Panc1 (cell line): ENCODE measurements around the gene SERPINB13. TPM values are rescaled to one million over a fixed set of nuclear protein-coding genes. Genes with fewer than 3 reads are reported as not detected.

Experiments
- ATAC-seq: fragments of 200-7000 bp; cut with Tn5 transposase; 2 replicates; pipeline ENCODE4 v1.9.1; 2020; ENCODE audit warnings: mild to moderate bottlenecking, moderate library complexity
- Bru-seq: library from RNA; stranded (reverse); fragments of 400-500 nt; gene quantifications from one replicate; lab custom pipeline; 2021; lab: Mats Ljungman, UMichigan
- BruChase-seq, 2 experiments: library from RNA; stranded (reverse); fragments of 400-500 nt; gene quantifications; one replicate each; lab custom pipeline; 2021; lab: Mats Ljungman, UMichigan
- BruUV-seq: library from RNA; stranded (reverse); fragments of 400-500 nt; replicated peaks from 2 replicates; lab custom pipeline; 2021; lab: Mats Ljungman, UMichigan
- CTCF ChIA-PET: fragments of 300-600 bp; sonication (Branson Sonifier 250); formaldehyde crosslinking; loops from one replicate; lab custom pipeline; 2022; ENCODE audit warnings: antibody characterized with exemption; lab: Charles Lee
- POLR2A ChIA-PET: fragments of 300-600 bp; sonication (Branson Sonifier 250); formaldehyde crosslinking; loops from one replicate; lab custom pipeline; 2022; ENCODE audit warnings: antibody characterized with exemption; lab: Charles Lee
- DNase-seq: peaks from one replicate; pipeline ENCODE4 v3.0.0-alpha.2; 2010; ENCODE audit warnings: low read depth, low spot score
- H3K27ac ChIP-seq: 2 replicates; pipeline ENCODE4 v1.5.1; 2011; ENCODE audit warnings: mild to moderate bottlenecking, low read length, inconsistent platforms
- H3K27me3 ChIP-seq: fragments of 200-500 bp; sonication (Bioruptor generic); 2 replicates; pipeline ENCODE4 v1.6.0; 2014; ENCODE audit warnings: low read length, inconsistent platforms; ENCODE audit not compliant: control insufficient read depth, insufficient read depth
- H3K36me3 ChIP-seq: fragments of 200-500 bp; sonication (Bioruptor generic); 2 replicates; pipeline ENCODE4 v1.5.1; 2014; ENCODE audit warnings: inconsistent platforms, mild to moderate bottlenecking, low read length, moderate library complexity; ENCODE audit not compliant: control insufficient read depth, insufficient read depth
- H3K4me1 ChIP-seq: 2 replicates; pipeline ENCODE4 v1.5.1; 2011; ENCODE audit warnings: inconsistent platforms, mild to moderate bottlenecking, low read length, moderate library complexity; ENCODE audit not compliant: control insufficient read depth, insufficient read depth
- H3K4me3 ChIP-seq, 2 experiments: 2 replicates each; pipeline ENCODE4 v1.5.1; 2011 to 2012; ENCODE audit warnings: low read depth in 2 of 2, low read length in 2 of 2, mild to moderate bottlenecking in 2 of 2, inconsistent platforms in 1 of 2, moderate library complexity in 1 of 2
- H3K9me3 ChIP-seq: fragments of 200-500 bp; sonication (Bioruptor generic); 2 replicates; pipeline ENCODE4 v1.5.1; 2014; ENCODE audit warnings: low read depth, mild to moderate bottlenecking, inconsistent platforms, low read length, moderate library complexity; ENCODE audit not compliant: control insufficient read depth, insufficient read depth
- CTCF ChIP-seq: fragments of 450-650 bp; IDR thresholded peaks from 2 replicates; pipeline ENCODE4 v1.5.1; 2017; ENCODE audit warnings: mild to moderate bottlenecking
- POLR2AphosphoS5 ChIP-seq: IDR thresholded peaks from 2 replicates; pipeline ENCODE4 v1.6.1; 2012; ENCODE audit warnings: mild to moderate bottlenecking, low read depth, low read length, moderate library complexity
- SIN3A ChIP-seq: IDR thresholded peaks from 2 replicates; pipeline ENCODE4 v1.6.1; 2012; ENCODE audit warnings: low read depth, mild to moderate bottlenecking, low read length, moderate library complexity, borderline replicate concordance; ENCODE audit not compliant: insufficient read depth
- TCF7L2 ChIP-seq: IDR thresholded peaks from 2 replicates; pipeline ENCODE4 v1.6.1; 2011; ENCODE audit warnings: mild to moderate bottlenecking, low read depth, low read length, inconsistent platforms
- in situ Hi-C: cut with HindIII; loops from 2 replicates; pipeline ENCODE4 v1.10.0; 2016; ENCODE audit warnings: low sequenced_read_pairs, low pct_unique_long_range_greater_than_20kb
- intact Hi-C: fragments of 100-400 bp; cut with micrococcal nuclease; formaldehyde crosslinking; loops from one replicate; pipeline ENCODE4 v1.10.0; 2022; ENCODE audit not compliant: unreplicated experiment
- long read RNA-seq: library from polyadenylated mRNA; unstranded; transcript quantifications from one replicate; pipeline ENCODE4 v2.0.0, GENCODE V29; 2021; ENCODE audit not compliant: unreplicated experiment
- polyA plus RNA-seq: library from polyadenylated mRNA; unstranded; fragments of >200 nt; gene quantifications from one replicate; pipeline ENCODE4 v1.2.1, GENCODE V29; 2012; ENCODE audit warnings: missing spikeins; ENCODE audit not compliant: insufficient read length
- total RNA-seq: library from RNA; stranded (reverse); gene quantifications from one replicate; pipeline ENCODE4 v1.2.1, GENCODE V29; 2021; ENCODE audit not compliant: unreplicated experiment
- TF ChIP-seq, protein P1 (sequence below), 2 experiments: IDR thresholded peaks; 2 replicates each; pipeline ENCODE4 v1.6.1; 2011 to 2012; ENCODE audit warnings: low read depth in 2 of 2, control low read depth in 1 of 2, low read length in 1 of 2, mild to moderate bottlenecking in 1 of 2, moderate library complexity in 1 of 2; ENCODE audit not compliant: insufficient read depth in 1 of 2

Gene SERPINB13, protein sequence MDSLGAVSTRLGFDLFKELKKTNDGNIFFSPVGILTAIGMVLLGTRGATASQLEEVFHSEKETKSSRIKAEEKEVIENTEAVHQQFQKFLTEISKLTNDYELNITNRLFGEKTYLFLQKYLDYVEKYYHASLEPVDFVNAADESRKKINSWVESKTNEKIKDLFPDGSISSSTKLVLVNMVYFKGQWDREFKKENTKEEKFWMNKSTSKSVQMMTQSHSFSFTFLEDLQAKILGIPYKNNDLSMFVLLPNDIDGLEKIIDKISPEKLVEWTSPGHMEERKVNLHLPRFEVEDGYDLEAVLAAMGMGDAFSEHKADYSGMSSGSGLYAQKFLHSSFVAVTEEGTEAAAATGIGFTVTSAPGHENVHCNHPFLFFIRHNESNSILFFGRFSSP
- total RNA-seq: not detected
- not detected for polyA plus RNA-seq
- not detected for Bru-seq, nascent RNA
- BruChase-seq, experiment 1, labeled RNA remaining after a 2-hour chase: not detected
- BruChase-seq, experiment 2, labeled RNA remaining after a 6-hour chase: not detected
- long read RNA-seq: 0 reads

- CTCF ChIA-PET: no interaction called here
- Histone ChIP-seq H3K36me3 (no peaks in the 10 kb centered on the region), H3K27me3 (no peaks in the 10 kb centered on the region), H3K4me1 (no peaks in the 10 kb centered on the region), H3K27ac (no peak within 1 kb of the TSS), H3K9me3 (no peaks in the 10 kb centered on the region), H3K4me3 (no peak within 1 kb of the TSS)
- POLR2A ChIA-PET: no interaction called here
- ATAC-seq: no peak
- intact Hi-C loops (no loop called here), in situ Hi-C loops (no loop called here)
- TF ChIP-seq POLR2AphosphoS5 (no peak), CTCF (no peak), SIN3A (no peak), TCF7L2 (no peak)
- TF ChIP-seq, protein P1, sequence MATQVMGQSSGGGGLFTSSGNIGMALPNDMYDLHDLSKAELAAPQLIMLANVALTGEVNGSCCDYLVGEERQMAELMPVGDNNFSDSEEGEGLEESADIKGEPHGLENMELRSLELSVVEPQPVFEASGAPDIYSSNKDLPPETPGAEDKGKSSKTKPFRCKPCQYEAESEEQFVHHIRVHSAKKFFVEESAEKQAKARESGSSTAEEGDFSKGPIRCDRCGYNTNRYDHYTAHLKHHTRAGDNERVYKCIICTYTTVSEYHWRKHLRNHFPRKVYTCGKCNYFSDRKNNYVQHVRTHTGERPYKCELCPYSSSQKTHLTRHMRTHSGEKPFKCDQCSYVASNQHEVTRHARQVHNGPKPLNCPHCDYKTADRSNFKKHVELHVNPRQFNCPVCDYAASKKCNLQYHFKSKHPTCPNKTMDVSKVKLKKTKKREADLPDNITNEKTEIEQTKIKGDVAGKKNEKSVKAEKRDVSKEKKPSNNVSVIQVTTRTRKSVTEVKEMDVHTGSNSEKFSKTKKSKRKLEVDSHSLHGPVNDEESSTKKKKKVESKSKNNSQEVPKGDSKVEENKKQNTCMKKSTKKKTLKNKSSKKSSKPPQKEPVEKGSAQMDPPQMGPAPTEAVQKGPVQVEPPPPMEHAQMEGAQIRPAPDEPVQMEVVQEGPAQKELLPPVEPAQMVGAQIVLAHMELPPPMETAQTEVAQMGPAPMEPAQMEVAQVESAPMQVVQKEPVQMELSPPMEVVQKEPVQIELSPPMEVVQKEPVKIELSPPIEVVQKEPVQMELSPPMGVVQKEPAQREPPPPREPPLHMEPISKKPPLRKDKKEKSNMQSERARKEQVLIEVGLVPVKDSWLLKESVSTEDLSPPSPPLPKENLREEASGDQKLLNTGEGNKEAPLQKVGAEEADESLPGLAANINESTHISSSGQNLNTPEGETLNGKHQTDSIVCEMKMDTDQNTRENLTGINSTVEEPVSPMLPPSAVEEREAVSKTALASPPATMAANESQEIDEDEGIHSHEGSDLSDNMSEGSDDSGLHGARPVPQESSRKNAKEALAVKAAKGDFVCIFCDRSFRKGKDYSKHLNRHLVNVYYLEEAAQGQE (IDR thresholded peaks at IDR 0.05; ENCODE audit: insufficient read depth in 1 of 2, low read depth in 2 of 2, low read length in 1 of 2): no peak
- no TSS peak for BruUV-seq
- no peak for DNase-seq
These were observed at the start of gene SERPINB13 for GRCh38 chr18:63586966-63587365. SERPINB13 (plus strand) TSS chr18:63587343; CDS start chr18:63588668, 1,325 bp downstream.

- POLR2A ChIA-PET: no interaction called here
- in situ Hi-C loops (no loop called here), intact Hi-C loops (no loop called here)
- no peaks in the 10 kb centered on the region for H3K4me1 ChIP-seq
- CTCF ChIA-PET: no interaction called here
- ATAC-seq: no peak
- BruUV-seq: no TSS peak
- TF ChIP-seq CTCF (no peak), POLR2AphosphoS5 (no peak), SIN3A (no peak), TCF7L2 (no peak)
- TF ChIP-seq, protein P1 (IDR thresholded peaks at IDR 0.05; ENCODE audit: insufficient read depth in 1 of 2, low read depth in 2 of 2, low read length in 1 of 2): no peak
- H3K27ac ChIP-seq: no peak overlapping the region
- H3K27me3 ChIP-seq: no peaks in the 10 kb centered on the region
- DNase-seq: no peak
- H3K36me3 ChIP-seq: no peaks in the 10 kb centered on the region
- no peaks in the 10 kb centered on the region for H3K9me3 ChIP-seq
- H3K4me3 ChIP-seq: no peak overlapping the region
These were observed 47.1 kb upstream of the SERPINB13 start for GRCh38 chr18:63539904-63540510.
